ENCODE data around the gene FOXF1. TPM values are rescaled to one million over a fixed set of nuclear protein-coding genes. Genes with fewer than 3 reads are reported as not detected.

Gene FOXF1
- total RNA-seq, 1 experiment from 2014 or later = not detected

- Histone ChIP-seq H3K36me3 (replicated peaks; ENCODE audit: control insufficient read depth, insufficient read depth, low read length) (no peaks in the 10 kb centered on the region), H3K27me3 (ENCODE audit: control insufficient read depth, insufficient read depth, low read length) (peaks cover 96% of the 10 kb centered on the region), H3K4me3 (ENCODE audit: insufficient read depth, low read depth, low read length) (no peak overlapping the region)
- no peak for DNase-seq
Measured at GRCh38 chr16:86514481-86515376, 4.4 kb downstream of the FOXF1 start.

DNA sequence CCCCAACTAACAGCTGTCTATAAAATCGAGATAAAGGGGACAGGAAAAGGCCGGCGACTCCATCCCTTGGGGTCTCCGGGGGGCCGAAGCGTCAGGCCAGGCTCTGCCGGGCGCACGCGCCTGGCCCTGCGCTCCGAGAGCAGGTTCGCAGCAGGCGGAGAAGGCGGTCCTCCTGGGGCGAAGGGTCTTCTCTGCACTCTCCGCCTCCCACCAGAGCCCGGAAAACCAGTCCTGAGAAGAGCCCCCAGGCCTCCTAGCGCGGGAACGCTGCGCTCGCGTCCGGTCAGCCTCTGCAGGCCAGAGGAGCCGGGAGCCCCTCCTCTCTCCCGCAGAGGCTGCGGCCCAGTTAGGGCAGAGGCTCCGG, 5.1 kb downstream of the FOXF1 start:
- peaks cover 91% of the 10 kb centered on the region for H3K27me3 ChIP-seq (ENCODE audit: control insufficient read depth, insufficient read depth, low read length)
- DNase-seq = peak; percentile 89
- no peaks in the 10 kb centered on the region for H3K36me3 ChIP-seq (replicated peaks; ENCODE audit: control insufficient read depth, insufficient read depth, low read length)
- peak overlapping the region; percentile 11; the same call in 1 of the 2 replicates for H3K4me3 ChIP-seq (ENCODE audit: insufficient read depth, low read depth, low read length)

DNA sequence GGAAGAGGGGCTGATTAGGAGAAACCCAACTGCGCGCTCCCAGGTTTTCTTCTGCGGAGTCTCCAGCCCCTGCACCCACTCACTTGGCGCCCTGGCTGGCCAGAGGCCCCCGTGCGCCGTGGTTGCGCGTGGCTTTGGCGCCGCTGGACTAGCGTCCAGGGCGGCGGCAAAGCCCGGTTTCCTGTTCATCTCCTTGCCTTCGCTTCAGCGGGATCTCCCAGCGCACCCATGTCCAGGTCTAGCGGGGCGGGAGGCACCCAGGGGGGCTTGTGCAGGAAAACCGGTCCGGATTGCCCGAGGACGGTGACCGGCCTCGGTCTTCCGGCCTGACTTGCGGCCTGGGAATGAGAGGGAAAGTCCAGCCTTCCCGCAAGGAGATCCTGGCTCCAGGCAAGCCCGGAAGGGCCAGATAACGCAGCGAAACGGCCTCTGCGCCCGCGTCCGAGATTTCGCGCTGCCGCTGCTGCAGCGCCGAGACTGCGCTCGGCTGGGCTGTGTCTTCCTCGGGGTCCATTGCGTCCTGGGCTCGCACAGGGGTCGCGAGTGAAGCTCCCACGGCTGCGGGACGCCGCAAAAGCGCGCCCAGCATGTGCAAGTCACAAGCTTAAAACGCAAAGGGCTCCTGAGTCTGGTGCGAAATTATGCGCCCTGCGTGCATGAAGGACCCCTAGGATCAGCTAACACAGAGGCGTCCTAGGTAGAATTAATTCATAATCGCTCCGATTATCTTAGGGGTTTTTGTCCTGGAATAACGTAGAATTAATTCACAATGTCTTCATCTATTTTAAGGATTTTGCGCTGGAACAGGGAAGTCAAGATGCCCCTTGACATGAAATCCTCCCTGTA, 5.7 kb downstream of the FOXF1 start:
- peak; percentile 80 for DNase-seq
- Histone ChIP-seq H3K36me3 (replicated peaks; ENCODE audit: control insufficient read depth, insufficient read depth, low read length) (no peaks in the 10 kb centered on the region), H3K4me3 (ENCODE audit: insufficient read depth, low read depth, low read length) (peak overlapping the region; percentile 11; the same call in 1 of the 2 replicates), H3K27me3 (ENCODE audit: control insufficient read depth, insufficient read depth, low read length) (peaks cover 85% of the 10 kb centered on the region)

GRCh38 chr16:86516623-86517003, 6.3 kb downstream of the FOXF1 start:
- H3K36me3 ChIP-seq (replicated peaks; ENCODE audit: control insufficient read depth, insufficient read depth, low read length) = no peaks in the 10 kb centered on the region
- H3K27me3 ChIP-seq (ENCODE audit: control insufficient read depth, insufficient read depth, low read length) = peaks cover 79% of the 10 kb centered on the region
- H3K4me3 ChIP-seq (ENCODE audit: insufficient read depth, low read depth, low read length) = no peak overlapping the region
- peak; percentile 79 for DNase-seq

GRCh38 chr16:86517033-86517432, 6.7 kb downstream of the FOXF1 start:
- DNase-seq = no peak
- Histone ChIP-seq H3K4me3 (ENCODE audit: insufficient read depth, low read depth, low read length) (no peak overlapping the region), H3K36me3 (replicated peaks; ENCODE audit: control insufficient read depth, insufficient read depth, low read length) (no peaks in the 10 kb centered on the region), H3K27me3 (ENCODE audit: control insufficient read depth, insufficient read depth, low read length) (peaks cover 75% of the 10 kb centered on the region)

GRCh38 chr16:86517652-86518258, 7.4 kb downstream of the FOXF1 start:
- DNase-seq = peak; percentile 90
- Histone ChIP-seq H3K4me3 (ENCODE audit: insufficient read depth, low read depth, low read length) (no peak overlapping the region), H3K27me3 (ENCODE audit: control insufficient read depth, insufficient read depth, low read length) (peaks cover 68% of the 10 kb centered on the region), H3K36me3 (replicated peaks; ENCODE audit: control insufficient read depth, insufficient read depth, low read length) (no peaks in the 10 kb centered on the region)

DNA sequence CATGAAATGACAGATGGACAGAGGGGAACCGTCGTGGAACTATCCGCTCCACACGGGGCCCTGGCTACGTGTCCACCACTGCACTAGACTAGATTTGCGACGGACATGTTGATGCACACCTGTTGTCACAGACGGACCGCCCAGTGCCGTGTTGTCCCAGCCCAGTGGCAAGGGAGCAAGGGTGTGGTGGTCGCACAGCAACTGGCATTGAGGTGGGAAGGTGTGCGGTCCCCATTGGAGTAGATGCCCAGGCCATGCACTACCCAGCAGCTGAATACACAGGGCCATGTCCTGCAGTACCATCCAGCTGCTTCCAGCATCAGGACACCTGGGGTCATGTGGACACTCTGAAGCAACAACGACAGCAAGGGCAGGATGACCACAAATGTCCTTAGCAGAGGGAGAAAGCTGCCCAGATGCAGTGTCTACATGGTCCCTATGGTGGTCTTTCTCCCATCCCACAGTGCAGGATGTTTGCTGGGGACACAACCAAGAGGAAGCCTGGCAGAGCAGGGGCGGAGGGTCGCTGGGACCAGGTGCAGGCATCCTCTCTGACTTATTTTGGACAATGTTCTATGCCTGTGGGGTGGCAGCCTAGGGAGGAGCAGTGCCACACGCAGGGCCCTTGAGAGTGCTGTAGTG, 8.8 kb downstream of the FOXF1 start:
- Histone ChIP-seq H3K36me3 (replicated peaks; ENCODE audit: control insufficient read depth, insufficient read depth, low read length) (no peaks in the 10 kb centered on the region), H3K27me3 (ENCODE audit: control insufficient read depth, insufficient read depth, low read length) (peaks cover 54% of the 10 kb centered on the region), H3K4me3 (ENCODE audit: insufficient read depth, low read depth, low read length) (no peak overlapping the region)
- DNase-seq = no peak

GRCh38 chr16:86519649-86520316, 9.5 kb downstream of the FOXF1 start:
- H3K27me3 ChIP-seq (ENCODE audit: control insufficient read depth, insufficient read depth, low read length) = peaks cover 47% of the 10 kb centered on the region

DNA sequence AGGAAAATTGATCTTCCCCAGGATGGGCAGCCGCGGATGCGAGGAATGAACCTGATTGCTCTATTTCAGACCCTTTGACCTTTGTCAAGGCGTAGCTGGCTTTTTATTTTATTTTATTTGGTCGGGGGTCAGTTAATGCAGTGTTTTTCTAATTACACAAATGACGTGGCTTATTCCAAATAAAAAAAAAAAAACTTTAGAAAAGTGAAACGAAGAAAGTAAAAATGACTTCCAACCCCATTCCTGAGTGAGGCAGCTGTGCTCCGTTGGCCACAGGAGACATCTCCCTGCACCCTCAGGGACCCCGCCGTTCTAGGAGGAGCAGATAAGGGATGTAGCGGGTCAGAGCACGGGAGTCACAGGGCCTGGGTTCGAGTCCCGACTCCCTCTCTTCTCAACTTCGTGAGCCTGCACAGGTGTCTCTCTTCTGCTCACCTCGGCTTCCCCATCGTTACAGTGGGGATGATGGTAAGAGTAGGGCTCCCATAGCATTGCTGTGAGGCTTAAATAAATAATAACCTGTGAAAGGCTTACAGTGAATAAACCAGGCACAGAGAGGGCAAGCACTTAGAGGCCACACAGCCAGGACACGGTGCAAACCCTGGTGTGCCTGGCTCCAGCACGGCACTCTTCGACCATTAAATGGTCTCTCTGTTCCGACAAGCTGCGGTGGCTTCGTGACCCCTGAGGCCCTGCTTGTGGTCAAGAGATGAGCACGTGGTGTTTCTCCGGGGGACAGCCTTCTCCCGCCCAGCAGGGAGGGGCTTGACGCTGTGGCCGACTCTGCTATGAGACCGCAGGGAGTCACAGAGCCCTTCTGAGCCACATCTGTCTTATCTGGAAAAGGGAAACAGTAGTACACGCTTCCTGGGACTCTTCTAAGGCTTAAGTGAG, 10.2 kb downstream of the FOXF1 start:
- Histone ChIP-seq H3K27me3 (ENCODE audit: control insufficient read depth, insufficient read depth, low read length) (peaks cover 39% of the 10 kb centered on the region), H3K4me3 (ENCODE audit: insufficient read depth, low read depth, low read length) (no peak overlapping the region), H3K36me3 (replicated peaks; ENCODE audit: control insufficient read depth, insufficient read depth, low read length) (no peaks in the 10 kb centered on the region)
- no peak for DNase-seq

More at GRCh38 chr16:86519649-86520316, 9.5 kb downstream of the FOXF1 start:
- Histone ChIP-seq H3K4me3 (ENCODE audit: insufficient read depth, low read depth, low read length) (no peak overlapping the region), H3K36me3 (replicated peaks; ENCODE audit: control insufficient read depth, insufficient read depth, low read length) (no peaks in the 10 kb centered on the region)
- DNase-seq = peak; percentile 94

DNA sequence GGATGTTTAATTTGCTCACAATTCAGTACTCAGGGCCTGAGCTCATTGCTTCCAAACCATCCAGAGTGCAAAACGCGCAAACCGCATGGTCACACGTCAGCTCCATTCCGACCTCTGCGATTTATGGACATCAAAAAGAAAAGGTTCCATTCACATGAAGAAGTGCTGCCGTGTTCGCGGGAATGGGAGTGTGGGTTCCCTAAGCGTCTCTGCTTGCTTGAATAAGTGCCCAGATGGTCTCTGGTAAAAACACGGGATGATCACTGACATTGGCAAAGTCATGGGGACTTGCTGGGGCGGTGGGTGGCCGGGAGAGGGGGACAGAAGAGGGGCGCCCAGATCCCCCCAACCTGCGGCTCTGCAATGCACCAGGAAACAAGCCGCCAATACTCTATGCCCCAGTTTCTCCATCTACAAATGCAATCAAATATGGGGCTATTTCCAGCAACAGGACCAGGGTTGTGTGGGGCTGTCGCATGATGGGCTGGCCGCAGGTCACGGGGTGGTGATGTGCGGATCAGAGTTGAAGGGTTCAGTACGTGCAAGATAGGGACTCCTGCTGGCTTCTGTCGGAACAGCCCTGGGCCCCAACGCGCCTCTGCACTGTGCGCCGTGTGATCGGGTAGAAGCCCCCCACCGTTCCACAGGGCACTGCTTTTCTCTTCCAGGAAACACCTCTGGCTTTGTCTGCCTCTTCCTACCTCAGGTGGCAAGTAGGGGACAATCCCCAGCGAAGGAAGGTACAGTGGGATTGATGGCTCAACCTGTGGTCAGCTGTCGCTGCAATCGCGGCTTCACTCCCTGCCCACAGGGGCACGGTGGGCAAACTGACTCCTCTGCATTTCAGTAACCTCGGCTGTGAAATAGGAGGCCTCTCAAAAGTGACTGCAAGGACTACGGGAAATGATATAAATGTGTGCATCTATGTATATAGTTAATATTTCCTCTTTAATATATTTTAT, 11.2 kb downstream of the FOXF1 start:
- no peak for DNase-seq
- Histone ChIP-seq H3K27me3 (ENCODE audit: control insufficient read depth, insufficient read depth, low read length) (peaks cover 30% of the 10 kb centered on the region), H3K4me3 (ENCODE audit: insufficient read depth, low read depth, low read length) (no peak overlapping the region), H3K36me3 (replicated peaks; ENCODE audit: control insufficient read depth, insufficient read depth, low read length) (no peaks in the 10 kb centered on the region)

- H3K4me3 ChIP-seq (ENCODE audit: insufficient read depth, low read depth, low read length) = no peak overlapping the region
- no peak for DNase-seq
- no peaks in the 10 kb centered on the region for H3K36me3 ChIP-seq (replicated peaks; ENCODE audit: control insufficient read depth, insufficient read depth, low read length)
- H3K27me3 ChIP-seq (ENCODE audit: control insufficient read depth, insufficient read depth, low read length) = peaks cover 19% of the 10 kb centered on the region
Measured at GRCh38 chr16:86522634-86523033, 12.3 kb downstream of the FOXF1 start.

DNA sequence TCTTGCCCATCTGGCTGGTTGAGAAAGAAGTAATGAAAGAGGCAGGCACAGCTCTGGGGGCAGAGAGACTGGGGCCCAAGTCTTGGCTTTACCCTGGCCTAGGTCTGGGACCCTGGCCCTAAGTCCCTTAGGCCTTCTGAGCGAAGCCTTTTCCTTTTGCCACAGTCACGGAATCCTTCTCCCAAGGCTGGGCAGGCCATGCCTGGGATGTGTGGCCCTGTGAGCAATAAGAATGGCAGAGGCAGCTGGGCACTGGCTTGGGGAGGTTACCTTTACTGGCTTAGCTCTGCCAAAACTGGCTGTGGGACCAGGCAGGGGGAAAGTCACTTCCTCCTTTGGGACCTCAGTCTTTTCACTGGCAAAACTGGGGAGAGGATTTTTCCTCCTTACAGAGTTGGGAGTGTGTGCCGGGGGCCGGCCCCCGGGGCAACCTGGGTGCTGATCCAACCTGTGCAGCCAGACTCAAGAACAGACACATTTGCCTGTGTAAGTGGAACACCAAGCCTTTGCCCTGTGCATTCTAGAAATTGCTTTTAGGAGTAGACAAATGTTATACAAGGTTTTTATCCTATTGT, 12.9 kb downstream of the FOXF1 start:
- Histone ChIP-seq H3K4me3 (ENCODE audit: insufficient read depth, low read depth, low read length) (no peak overlapping the region), H3K36me3 (replicated peaks; ENCODE audit: control insufficient read depth, insufficient read depth, low read length) (no peaks in the 10 kb centered on the region), H3K27me3 (ENCODE audit: control insufficient read depth, insufficient read depth, low read length) (peaks cover 13% of the 10 kb centered on the region)
- DNase-seq = no peak

Measured in H7 (cell line).